Measurements from ENCODE around the gene GALNTL6.

The GALNTL6 gene

GRCh38 chr4:172995704-172996103, 1182.5 kb downstream of the GALNTL6 start:
- H3K23ac ChIP-seq (ENCODE audit: low read length in 2 of 2) = no peak overlapping the region
- H3K4me2 ChIP-seq (ENCODE audit: low read length, poor library complexity, severe bottlenecking) = no peak overlapping the region
- H4K91ac ChIP-seq (ENCODE audit: low read length) = no peak overlapping the region
- H3K4me1 ChIP-seq (ENCODE audit: control insufficient read depth, insufficient read depth, low read depth, low read length) = peaks cover 4% of the 10 kb centered on the region
- no peaks in the 10 kb centered on the region for H3K79me1 ChIP-seq (replicated peaks; ENCODE audit: low read length, poor library complexity, severe bottlenecking)
- H3K27ac ChIP-seq (ENCODE audit: low read length, poor library complexity, severe bottlenecking) = no peak overlapping the region
- H3K4me3 ChIP-seq (ENCODE audit: insufficient read depth in 1 of 2, low read depth in 1 of 2, low read length in 2 of 2) = no peak overlapping the region
- no peak overlapping the region for H3K14ac ChIP-seq (ENCODE audit: low read length in 2 of 2)
- H2BK120ac ChIP-seq (ENCODE audit: low read depth, low read length) = no peak overlapping the region
- no peak overlapping the region for H3K18ac ChIP-seq (ENCODE audit: low read depth in 1 of 2, low read length in 2 of 2)
- H2BK15ac ChIP-seq (ENCODE audit: low read depth, poor library complexity, severe bottlenecking) = no peak overlapping the region
- no peaks in the 10 kb centered on the region for H3K36me3 ChIP-seq (ENCODE audit: control insufficient read depth in 1 of 2, insufficient read depth in 2 of 2, low read depth in 1 of 2, low read length in 2 of 2)
- H3K4ac ChIP-seq (ENCODE audit: low read depth in 1 of 2, low read length in 2 of 2) = no peak overlapping the region
- no peaks in the 10 kb centered on the region for H3K27me3 ChIP-seq (ENCODE audit: control insufficient read depth in 1 of 2, insufficient read depth in 1 of 2, low read length in 2 of 2)
- H2BK12ac ChIP-seq (ENCODE audit: low read length in 2 of 2) = no peak overlapping the region
- no peak overlapping the region for H4K8ac ChIP-seq (ENCODE audit: low read length)
- H2AFZ ChIP-seq (ENCODE audit: low read depth, low read length) = no peak overlapping the region
- H2AK5ac ChIP-seq (ENCODE audit: low read length, severe bottlenecking) = no peak overlapping the region
- H3K9me3 ChIP-seq (ENCODE audit: control insufficient read depth, low read length) = no peaks in the 10 kb centered on the region
- H3K9ac ChIP-seq (ENCODE audit: low read length) = peak overlapping the region; percentile 36
- no peak for DNase-seq
- no peak overlapping the region for H2BK5ac ChIP-seq (ENCODE audit: low read depth, low read length, poor library complexity, severe bottlenecking)
- WGBS = 100% methylated on average over 1 of the region's 1 CpG

- Histone ChIP-seq H3K9me3 (ENCODE audit: control insufficient read depth, low read length) (no peaks in the 10 kb centered on the region), H3K79me1 (replicated peaks; ENCODE audit: low read length, poor library complexity, severe bottlenecking) (no peaks in the 10 kb centered on the region), H4K8ac (ENCODE audit: low read length) (no peak overlapping the region), H3K4ac (ENCODE audit: low read depth in 1 of 2, low read length in 2 of 2) (peak overlapping the region in 1 of 2 experiments; percentile 47), H2BK15ac (ENCODE audit: low read depth, poor library complexity, severe bottlenecking) (peak overlapping the region; percentile 5), H3K23ac (ENCODE audit: low read length in 2 of 2) (no peak overlapping the region), H3K18ac (ENCODE audit: low read depth in 1 of 2, low read length in 2 of 2) (peak overlapping the region in 1 of 2 experiments; percentile 59), H2BK120ac (ENCODE audit: low read depth, low read length) (no peak overlapping the region), H3K36me3 (ENCODE audit: control insufficient read depth in 1 of 2, insufficient read depth in 2 of 2, low read depth in 1 of 2, low read length in 2 of 2) (no peaks in the 10 kb centered on the region), H3K4me2 (ENCODE audit: low read length, poor library complexity, severe bottlenecking) (no peak overlapping the region), H3K27ac (ENCODE audit: low read length, poor library complexity, severe bottlenecking) (peak overlapping the region; percentile 75), H3K14ac (ENCODE audit: low read length in 2 of 2) (no peak overlapping the region), H2AFZ (ENCODE audit: low read depth, low read length) (no peak overlapping the region), H2BK12ac (ENCODE audit: low read length in 2 of 2) (peak overlapping the region in 1 of 2 experiments; percentile 37), H3K27me3 (ENCODE audit: control insufficient read depth in 1 of 2, insufficient read depth in 1 of 2, low read length in 2 of 2) (no peaks in the 10 kb centered on the region), H4K91ac (ENCODE audit: low read length) (no peak overlapping the region), H3K9ac (ENCODE audit: low read length) (peak overlapping the region; percentile 76), H3K4me1 (ENCODE audit: control insufficient read depth, insufficient read depth, low read depth, low read length) (peaks cover 4% of the 10 kb centered on the region), H2BK5ac (ENCODE audit: low read depth, low read length, poor library complexity, severe bottlenecking) (peak overlapping the region; percentile 53), H3K4me3 (ENCODE audit: insufficient read depth in 1 of 2, low read depth in 1 of 2, low read length in 2 of 2) (no peak overlapping the region), H2AK5ac (ENCODE audit: low read length, severe bottlenecking) (peak overlapping the region; percentile 42)
- DNase-seq = peak; percentile 86
- WGBS = 62% methylated on average over 3 of the region's 4 CpGs
Measured at GRCh38 chr4:172996571-172997216, 1183.5 kb downstream of the GALNTL6 start.

- peak overlapping the region; percentile 42 for H2AK5ac ChIP-seq (ENCODE audit: low read length, severe bottlenecking)
- WGBS = over 99% methylated on average over 3 of the region's 6 CpGs
- H2BK5ac ChIP-seq (ENCODE audit: low read depth, low read length, poor library complexity, severe bottlenecking) = peak overlapping the region; percentile 53
Measured at GRCh38 chr4:172997217-172997609, 1184.0 kb downstream of the GALNTL6 start.

GRCh38 chr4:172997856-172998255, 1184.7 kb downstream of the GALNTL6 start:
- Histone ChIP-seq H3K9me3 (ENCODE audit: control insufficient read depth, low read length) (no peaks in the 10 kb centered on the region), H3K18ac (ENCODE audit: low read depth in 1 of 2, low read length in 2 of 2) (no peak overlapping the region), H3K27ac (ENCODE audit: low read length, poor library complexity, severe bottlenecking) (no peak overlapping the region), H3K36me3 (ENCODE audit: control insufficient read depth in 1 of 2, insufficient read depth in 2 of 2, low read depth in 1 of 2, low read length in 2 of 2) (no peaks in the 10 kb centered on the region), H3K4me3 (ENCODE audit: insufficient read depth in 1 of 2, low read depth in 1 of 2, low read length in 2 of 2) (peak overlapping the region in 1 of 2 experiments; percentile 10), H3K9ac (ENCODE audit: low read length) (peak overlapping the region; percentile 76), H2AFZ (ENCODE audit: low read depth, low read length) (no peak overlapping the region), H4K8ac (ENCODE audit: low read length) (no peak overlapping the region), H3K4me2 (ENCODE audit: low read length, poor library complexity, severe bottlenecking) (no peak overlapping the region), H3K79me1 (replicated peaks; ENCODE audit: low read length, poor library complexity, severe bottlenecking) (no peaks in the 10 kb centered on the region), H3K23ac (ENCODE audit: low read length in 2 of 2) (no peak overlapping the region), H2AK5ac (ENCODE audit: low read length, severe bottlenecking) (no peak overlapping the region), H2BK15ac (ENCODE audit: low read depth, poor library complexity, severe bottlenecking) (no peak overlapping the region), H2BK5ac (ENCODE audit: low read depth, low read length, poor library complexity, severe bottlenecking) (no peak overlapping the region), H2BK120ac (ENCODE audit: low read depth, low read length) (no peak overlapping the region), H3K27me3 (ENCODE audit: control insufficient read depth in 1 of 2, insufficient read depth in 1 of 2, low read length in 2 of 2) (no peaks in the 10 kb centered on the region), H4K91ac (ENCODE audit: low read length) (no peak overlapping the region), H3K4ac (ENCODE audit: low read depth in 1 of 2, low read length in 2 of 2) (no peak overlapping the region), H3K4me1 (ENCODE audit: control insufficient read depth, insufficient read depth, low read depth, low read length) (peaks cover 4% of the 10 kb centered on the region), H3K14ac (ENCODE audit: low read length in 2 of 2) (no peak overlapping the region), H2BK12ac (ENCODE audit: low read length in 2 of 2) (no peak overlapping the region)
- no peak for DNase-seq

More at GRCh38 chr4:172997217-172997609, 1184.0 kb downstream of the GALNTL6 start:
- H3K9ac ChIP-seq (ENCODE audit: low read length) = peak overlapping the region; percentile 76
- no peak overlapping the region for H3K23ac ChIP-seq (ENCODE audit: low read length in 2 of 2)
- no peak overlapping the region for H4K91ac ChIP-seq (ENCODE audit: low read length)
- H2BK15ac ChIP-seq (ENCODE audit: low read depth, poor library complexity, severe bottlenecking) = no peak overlapping the region
- peak overlapping the region; percentile 50 to 62 for H3K18ac ChIP-seq (ENCODE audit: low read depth in 1 of 2, low read length in 2 of 2)
- H3K4ac ChIP-seq (ENCODE audit: low read depth in 1 of 2, low read length in 2 of 2) = peak overlapping the region in 1 of 2 experiments; percentile 9
- no peak overlapping the region for H3K14ac ChIP-seq (ENCODE audit: low read length in 2 of 2)
- H2BK12ac ChIP-seq (ENCODE audit: low read length in 2 of 2) = peak overlapping the region in 1 of 2 experiments; percentile 80
- peaks cover 4% of the 10 kb centered on the region for H3K4me1 ChIP-seq (ENCODE audit: control insufficient read depth, insufficient read depth, low read depth, low read length)
- H3K4me3 ChIP-seq (ENCODE audit: insufficient read depth in 1 of 2, low read depth in 1 of 2, low read length in 2 of 2) = peak overlapping the region in 1 of 2 experiments; percentile 9
- H4K8ac ChIP-seq (ENCODE audit: low read length) = no peak overlapping the region
- no peaks in the 10 kb centered on the region for H3K27me3 ChIP-seq (ENCODE audit: control insufficient read depth in 1 of 2, insufficient read depth in 1 of 2, low read length in 2 of 2)
- no peaks in the 10 kb centered on the region for H3K79me1 ChIP-seq (replicated peaks; ENCODE audit: low read length, poor library complexity, severe bottlenecking)
- no peak overlapping the region for H2BK120ac ChIP-seq (ENCODE audit: low read depth, low read length)
- H3K27ac ChIP-seq (ENCODE audit: low read length, poor library complexity, severe bottlenecking) = peak overlapping the region; percentile 75
- no peaks in the 10 kb centered on the region for H3K9me3 ChIP-seq (ENCODE audit: control insufficient read depth, low read length)
- H3K36me3 ChIP-seq (ENCODE audit: control insufficient read depth in 1 of 2, insufficient read depth in 2 of 2, low read depth in 1 of 2, low read length in 2 of 2) = no peaks in the 10 kb centered on the region
- no peak for DNase-seq
- H2AFZ ChIP-seq (ENCODE audit: low read depth, low read length) = no peak overlapping the region
- no peak overlapping the region for H3K4me2 ChIP-seq (ENCODE audit: low read length, poor library complexity, severe bottlenecking)
